Measurements from ENCODE around the gene FAM50A. TPM values are rescaled to one million over a fixed set of nuclear protein-coding genes. Genes with fewer than 3 reads are reported as not detected.

The FAM50A gene
- total and polyA plus RNA-seq, 2 donors (not counting 1 experiment from before 2014, with no cell fraction given): 44.5 to 79.8 TPM

GRCh38 chrX:154466036-154466435 lies 22.1 kb downstream of the FAM50A start:
- 96% methylated on average over 18 of the region's 32 CpGs for WGBS (ENCODE audit: insufficient coverage)
- Mint-ChIP-seq H3K4me1 (peaks cover 1% of the 10 kb centered on the region), H3K27me3 (no peaks in the 10 kb centered on the region), H3K27ac (no peak overlapping the region), H3K9me3 (ENCODE audit: insufficient read depth) (no peaks in the 10 kb centered on the region), H3K4me3 (no peak overlapping the region)
- no peak overlapping the region for H3K9ac ChIP-seq (ENCODE audit: low read length)
- intact Hi-C loops (cut with micrococcal nuclease): no loop called here
- no peak overlapping the region for H3K4me3 ChIP-seq (ENCODE audit: control extremely low read depth in 1 of 5, extremely low read depth in 1 of 5, insufficient read depth in 1 of 5, low read depth in 2 of 5, low read length in 4 of 5)
- H3K27me3 ChIP-seq (replicated peaks in 1 of 4; ENCODE audit: control extremely low read depth in 1 of 4, control insufficient read depth in 3 of 4, insufficient read depth in 4 of 4, low read length in 3 of 4): no peaks in the 10 kb centered on the region
- no peak for TF ChIP-seq CTCF (IDR thresholded peaks at IDR 0.05)
- no peak for TF ChIP-seq EZH2 (IDR thresholded peaks at IDR 0.05; ENCODE audit: borderline replicate concordance, insufficient read depth, low read depth, low read length, poor library complexity, severe bottlenecking)
- H3K27ac ChIP-seq (ENCODE audit: low read length in 2 of 2): no peak overlapping the region
- peaks cover 0 to 32% of the 10 kb centered on the region in 2 experiments for H3K36me3 ChIP-seq (replicated peaks in 1 of 2; ENCODE audit: control extremely low read depth in 1 of 2, control insufficient read depth in 1 of 2, extremely low read depth in 1 of 2, insufficient read depth in 2 of 2, low read length in 1 of 2)
- peaks cover under 1% of the 10 kb centered on the region for H3K79me2 ChIP-seq (ENCODE audit: control insufficient read depth, insufficient read depth, low read length)
- POLR2A ChIA-PET: interaction anchor here (0.6 kb wide), 1 partner anchor 59 kb away, joined by 6 read pairs; no protein-coding TSS in a partner anchor
- no peak overlapping the region for H2AFZ ChIP-seq (ENCODE audit: insufficient read depth, low read depth, low read length, poor library complexity, severe bottlenecking)
- no peak for DNase-seq
- H4K20me1 ChIP-seq (ENCODE audit: control insufficient read depth, insufficient read depth, low read length, poor library complexity, severe bottlenecking): no peaks in the 10 kb centered on the region
- no peak overlapping the region for H3K4me2 ChIP-seq (replicated peaks; ENCODE audit: low read depth, low read length, poor library complexity, severe bottlenecking)
- CTCF ChIA-PET: no interaction called here
- no peaks in the 10 kb centered on the region for H3K9me3 ChIP-seq (ENCODE audit: control extremely low read depth in 1 of 3, control insufficient read depth in 2 of 3, insufficient read depth in 1 of 3, low read length in 2 of 3)
- ATAC-seq (ENCODE audit: low read depth): no peak
- no peaks in the 10 kb centered on the region for H3K4me1 ChIP-seq (ENCODE audit: control insufficient read depth in 2 of 2, insufficient read depth in 2 of 2, low read length in 2 of 2)

- H3K9ac ChIP-seq (ENCODE audit: low read length): no peak overlapping the region
- no peaks in the 10 kb centered on the region for H3K79me2 ChIP-seq (ENCODE audit: control insufficient read depth, insufficient read depth, low read length)
- WGBS (ENCODE audit: insufficient coverage): 96% methylated on average over 13 of the region's 15 CpGs
- no peaks in the 10 kb centered on the region for H3K27me3 ChIP-seq (replicated peaks in 1 of 4; ENCODE audit: control extremely low read depth in 1 of 4, control insufficient read depth in 3 of 4, insufficient read depth in 4 of 4, low read length in 3 of 4)
- Mint-ChIP-seq H3K27ac (no peak overlapping the region), H3K27me3 (no peaks in the 10 kb centered on the region), H3K4me1 (no peaks in the 10 kb centered on the region), H3K9me3 (ENCODE audit: insufficient read depth) (no peaks in the 10 kb centered on the region), H3K4me3 (no peak overlapping the region)
- ATAC-seq (ENCODE audit: low read depth) (no peak), DNase-seq (no peak)
- intact Hi-C loops (cut with micrococcal nuclease): no loop called here
- TF ChIP-seq CTCF (IDR thresholded peaks at IDR 0.05) (no peak), EZH2 (IDR thresholded peaks at IDR 0.05; ENCODE audit: borderline replicate concordance, insufficient read depth, low read depth, low read length, poor library complexity, severe bottlenecking) (no peak)
- peaks cover 0 to 35% of the 10 kb centered on the region in 2 experiments for H3K36me3 ChIP-seq (replicated peaks in 1 of 2; ENCODE audit: control extremely low read depth in 1 of 2, control insufficient read depth in 1 of 2, extremely low read depth in 1 of 2, insufficient read depth in 2 of 2, low read length in 1 of 2)
- no peak overlapping the region for H2AFZ ChIP-seq (ENCODE audit: insufficient read depth, low read depth, low read length, poor library complexity, severe bottlenecking)
- H3K27ac ChIP-seq (ENCODE audit: low read length in 2 of 2): no peak overlapping the region
- no peak overlapping the region for H3K4me2 ChIP-seq (replicated peaks; ENCODE audit: low read depth, low read length, poor library complexity, severe bottlenecking)
- ChIA-PET CTCF (no interaction called here), POLR2A (no interaction called here)
- H3K4me3 ChIP-seq (ENCODE audit: control extremely low read depth in 1 of 5, extremely low read depth in 1 of 5, insufficient read depth in 1 of 5, low read depth in 2 of 5, low read length in 4 of 5): no peak overlapping the region
- no peaks in the 10 kb centered on the region for H3K4me1 ChIP-seq (ENCODE audit: control insufficient read depth in 2 of 2, insufficient read depth in 2 of 2, low read length in 2 of 2)
- no peaks in the 10 kb centered on the region for H4K20me1 ChIP-seq (ENCODE audit: control insufficient read depth, insufficient read depth, low read length, poor library complexity, severe bottlenecking)
- H3K9me3 ChIP-seq (ENCODE audit: control extremely low read depth in 1 of 3, control insufficient read depth in 2 of 3, insufficient read depth in 1 of 3, low read length in 2 of 3): no peaks in the 10 kb centered on the region
These were observed 23.0 kb downstream of the FAM50A start for GRCh38 chrX:154466907-154467306.

All from B cell (primary cell).